Spinal cord (tissue), 10 donors: Measurements from ENCODE around the gene MMS19. TPM values are rescaled to one million over a fixed set of nuclear protein-coding genes. Genes with fewer than 3 reads are reported as not detected.
"Not testable (repeated sequence)": the region's sequence is repeated elsewhere in the genome, so short reads cannot be mapped to it uniquely, and the experiment has no call there.

ENCODE experiments used
- DNase-seq, 6 donors: peaks; one replicate each; pipeline versions ENCODE4 v3.0.0 to v3.0.0-alpha.2; 2013 to 2015; ENCODE audit warnings: low spot score in 6 of 6, low read depth in 4 of 6
- H3K27ac ChIP-seq: one replicate; pipeline ENCODE4 v1.5.1; 2013; ENCODE audit warnings: low read depth, low read length, control low read depth
- H3K27me3 ChIP-seq: one replicate; pipeline ENCODE4 v1.6.1; 2013; ENCODE audit warnings: low read length; ENCODE audit not compliant: control insufficient read depth, insufficient read depth
- H3K36me3 ChIP-seq: one replicate; pipeline ENCODE4 v1.6.1; 2013; ENCODE audit warnings: low read length; ENCODE audit not compliant: control insufficient read depth, insufficient read depth
- H3K4me1 ChIP-seq: one replicate; pipeline ENCODE4 v1.6.1; 2013; ENCODE audit warnings: low read length; ENCODE audit not compliant: control insufficient read depth, insufficient read depth
- H3K4me3 ChIP-seq: one replicate; pipeline ENCODE4 v1.5.1; 2013; ENCODE audit warnings: low read depth, low read length, control low read depth
- H3K9me3 ChIP-seq: one replicate; pipeline ENCODE4 v1.6.1; 2013; ENCODE audit warnings: low read length; ENCODE audit not compliant: control insufficient read depth, insufficient read depth
- WGBS: methylation state at CpG from one replicate; pipeline ENCODE4 v1.1.5; 2013; ENCODE audit warnings: missing lambda C conversion rate; ENCODE audit not compliant: insufficient coverage; 5-methylcytosine and 5-hydroxymethylcytosine counted together
- polyA plus RNA-seq, 2 donors: library from polyadenylated mRNA; unstranded; fragments of 120-200 nt; gene quantifications; one replicate each; pipeline ENCODE4 v1.2.1, GENCODE V29; 2013; ENCODE audit not compliant: insufficient read length in 2 of 2
- total RNA-seq, 2 donors: library from RNA; depleted of rRNA in 1 of 2; stranded (reverse); fragments of 120-200 nt in 1 of 2; fragments of >200 nt in 1 of 2; gene quantifications; one replicate each; pipeline versions ENCODE4 v1.2.3 to v1.2.4, GENCODE V29; 2013 to 2014
- donor health status: healthy.

Gene MMS19
- total and polyA plus RNA-seq, 4 donors = 63.6 to 84.3 (median 68.9) TPM

DNA sequence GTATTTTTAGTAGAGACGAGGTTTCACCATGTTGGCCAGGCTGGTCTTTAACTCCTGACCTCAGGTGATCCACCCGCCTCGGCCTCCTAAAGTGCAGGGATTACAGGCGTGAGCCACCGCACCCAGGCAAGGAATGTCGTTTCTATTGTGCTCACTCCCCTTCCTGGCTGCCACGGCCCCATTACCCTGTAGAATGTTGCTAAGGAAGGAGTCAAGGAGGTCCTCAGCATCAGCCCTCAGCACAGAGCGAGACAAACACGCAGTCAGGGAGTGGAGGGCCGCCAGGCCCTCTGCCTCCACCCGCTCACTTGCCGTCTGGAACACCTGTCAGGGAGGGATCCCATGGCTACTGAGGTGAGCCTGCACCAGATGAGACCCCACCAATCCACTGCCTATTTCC, 29.4 kb downstream of the MMS19 start:
- not testable (repeated sequence) for H3K27ac ChIP-seq, H3K4me3 ChIP-seq, H3K27me3 ChIP-seq, H3K4me1 ChIP-seq, H3K9me3 ChIP-seq, DNase-seq
- peaks cover 82% of the 10 kb centered on the region for H3K36me3 ChIP-seq
- 94% methylated on average over 9 of the region's 12 CpGs for WGBS

GRCh38 chr10:97468162-97468561, 30.1 kb downstream of the MMS19 start:
- 90% methylated on average over 2 of the region's 3 CpGs for WGBS
- no peaks in the 10 kb centered on the region for H3K9me3 ChIP-seq
- no peak overlapping the region for H3K4me3 ChIP-seq
- H3K36me3 ChIP-seq = peaks cover 84% of the 10 kb centered on the region
- H3K27me3 ChIP-seq = no peaks in the 10 kb centered on the region
- no peaks in the 10 kb centered on the region for H3K4me1 ChIP-seq
- H3K27ac ChIP-seq = no peak overlapping the region
- DNase-seq = no peak

GRCh38 chr10:97466755-97467154, 31.5 kb downstream of the MMS19 start:
- Histone ChIP-seq H3K27ac (no peak overlapping the region), H3K27me3 (no peaks in the 10 kb centered on the region), H3K4me3 (no peak overlapping the region), H3K4me1 (no peaks in the 10 kb centered on the region), H3K9me3 (no peaks in the 10 kb centered on the region), H3K36me3 (peaks cover 82% of the 10 kb centered on the region)
- no peak for DNase-seq
- 100% methylated on average over 3 of the region's 4 CpGs for WGBS

DNA sequence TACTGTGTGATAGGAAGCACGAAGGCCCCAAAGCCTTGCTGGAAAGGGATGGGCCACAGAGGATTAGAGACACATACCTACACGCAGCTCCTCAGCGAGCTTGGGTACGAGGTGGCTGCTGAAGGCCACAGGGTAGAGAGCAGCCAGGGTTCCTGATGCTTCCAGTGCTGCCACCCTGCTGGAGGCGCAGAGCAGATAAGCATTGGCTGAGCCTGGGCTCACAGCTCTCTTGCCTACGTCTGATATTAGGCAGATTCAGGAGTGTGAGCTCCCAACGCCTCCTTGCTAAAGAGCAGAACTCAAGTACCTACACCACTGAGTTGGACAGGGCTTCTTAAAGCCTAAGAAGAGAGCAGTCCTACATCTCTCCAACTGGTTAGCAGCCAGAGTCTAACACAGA, 32.2 kb downstream of the MMS19 start:
- no peaks in the 10 kb centered on the region for H3K27me3 ChIP-seq
- H3K9me3 ChIP-seq = no peaks in the 10 kb centered on the region
- H3K4me3 ChIP-seq = no peak overlapping the region
- 89% methylated on average over 7 of the region's 7 CpGs for WGBS
- H3K36me3 ChIP-seq = peaks cover 78% of the 10 kb centered on the region
- DNase-seq = no peak
- no peak overlapping the region for H3K27ac ChIP-seq
- no peaks in the 10 kb centered on the region for H3K4me1 ChIP-seq

GRCh38 chr10:97464226-97464625, 34.0 kb downstream of the MMS19 start:
- DNase-seq = no peak
- Histone ChIP-seq H3K9me3 (no peaks in the 10 kb centered on the region), H3K36me3 (peaks cover 82% of the 10 kb centered on the region), H3K27ac (no peak overlapping the region), H3K27me3 (no peaks in the 10 kb centered on the region), H3K4me3 (no peak overlapping the region), H3K4me1 (no peaks in the 10 kb centered on the region)
- WGBS = 67% methylated on average over 1 of the region's 1 CpG

- Histone ChIP-seq H3K4me1 (no peaks in the 10 kb centered on the region), H3K9me3 (no peaks in the 10 kb centered on the region), H3K36me3 (peaks cover 83% of the 10 kb centered on the region), H3K4me3 (no peak overlapping the region), H3K27ac (no peak overlapping the region), H3K27me3 (no peaks in the 10 kb centered on the region)
- peak in 5 of 6 donors; percentile 15 to 81 (median 45) for DNase-seq
- 60% methylated on average over 2 of the region's 4 CpGs for WGBS
Measured at GRCh38 chr10:97463363-97464132, 34.7 kb downstream of the MMS19 start.

GRCh38 chr10:97462309-97462708, 35.9 kb downstream of the MMS19 start:
- H3K27me3 ChIP-seq = no peaks in the 10 kb centered on the region
- no peaks in the 10 kb centered on the region for H3K9me3 ChIP-seq
- WGBS = 100% methylated on average over 1 of the region's 2 CpGs
- no peak for DNase-seq
- H3K4me3 ChIP-seq = no peak overlapping the region
- peaks cover 83% of the 10 kb centered on the region for H3K36me3 ChIP-seq
- no peaks in the 10 kb centered on the region for H3K4me1 ChIP-seq
- no peak overlapping the region for H3K27ac ChIP-seq

- Histone ChIP-seq H3K27ac (no peak overlapping the region), H3K9me3 (no peaks in the 10 kb centered on the region), H3K4me3 (no peak overlapping the region), H3K36me3 (peaks cover 78% of the 10 kb centered on the region), H3K27me3 (no peaks in the 10 kb centered on the region), H3K4me1 (no peaks in the 10 kb centered on the region)
- no peak for DNase-seq
- WGBS = 85% methylated on average over 6 of the region's 7 CpGs
Measured at GRCh38 chr10:97459933-97460332, 38.3 kb downstream of the MMS19 start.

GRCh38 chr10:97459111-97459510, 39.1 kb downstream of the MMS19 start:
- H3K36me3 ChIP-seq = peaks cover 76% of the 10 kb centered on the region

GRCh38 chr10:97456686-97457065, 41.5 kb downstream of the MMS19 start:
- Histone ChIP-seq H3K4me1 (peaks cover 7% of the 10 kb centered on the region), H3K9me3 (no peaks in the 10 kb centered on the region), H3K27ac (no peak overlapping the region), H3K36me3 (peaks cover 83% of the 10 kb centered on the region), H3K4me3 (no peak overlapping the region), H3K27me3 (no peaks in the 10 kb centered on the region)
- 62% methylated on average over 2 of the region's 3 CpGs for WGBS
- no peak for DNase-seq

More at GRCh38 chr10:97459111-97459510, 39.1 kb downstream of the MMS19 start:
- no peak for DNase-seq
- over 99% methylated on average over 7 of the region's 7 CpGs for whole genome bisulfite sequencing
- peaks cover 5% of the 10 kb centered on the region for H3K4me1 ChIP-seq
- no peak overlapping the region for H3K27ac ChIP-seq
- H3K4me3 ChIP-seq = no peak overlapping the region
- no peaks in the 10 kb centered on the region for H3K9me3 ChIP-seq
- no peaks in the 10 kb centered on the region for H3K27me3 ChIP-seq
